ENCODE results near the gene RBBP8.

- no peak for TF ChIP-seq CTCF (conservative IDR thresholded peaks at IDR 0.05 in 1 of 2, IDR thresholded peaks at IDR 0.05 in 1 of 2; ENCODE audit: extremely low read depth in 1 of 2, insufficient read depth in 1 of 2, low read depth in 1 of 2, low read length in 2 of 2)
- TF ChIP-seq EZH2 (IDR thresholded peaks at IDR 0.05; ENCODE audit: borderline replicate concordance, low read length) = no peak
These were observed 44.9 kb downstream of the RBBP8 start for GRCh38 chr18:22977847-22978701.

Measured in mammary epithelial cell (primary cell).